HTR-8/SVneo (cell line): Measurements from ENCODE around the gene KLHL22.
"Not testable (repeated sequence)": the region's sequence is repeated elsewhere in the genome, so short reads cannot be mapped to it uniquely, and the experiment has no call there.

ENCODE experiments used
- DNase-seq: peaks from one replicate; pipeline ENCODE4 v3.0.0; 2011; ENCODE audit warnings: low spot score, mixed read lengths; ENCODE audit not compliant: insufficient read length
- FAIRE-seq: peaks from 2 replicates; lab custom pipeline; 2011; peaks lifted over from hg19 to GRCh38; lab: Jason Lieb, UNC

Gene KLHL22

DNA sequence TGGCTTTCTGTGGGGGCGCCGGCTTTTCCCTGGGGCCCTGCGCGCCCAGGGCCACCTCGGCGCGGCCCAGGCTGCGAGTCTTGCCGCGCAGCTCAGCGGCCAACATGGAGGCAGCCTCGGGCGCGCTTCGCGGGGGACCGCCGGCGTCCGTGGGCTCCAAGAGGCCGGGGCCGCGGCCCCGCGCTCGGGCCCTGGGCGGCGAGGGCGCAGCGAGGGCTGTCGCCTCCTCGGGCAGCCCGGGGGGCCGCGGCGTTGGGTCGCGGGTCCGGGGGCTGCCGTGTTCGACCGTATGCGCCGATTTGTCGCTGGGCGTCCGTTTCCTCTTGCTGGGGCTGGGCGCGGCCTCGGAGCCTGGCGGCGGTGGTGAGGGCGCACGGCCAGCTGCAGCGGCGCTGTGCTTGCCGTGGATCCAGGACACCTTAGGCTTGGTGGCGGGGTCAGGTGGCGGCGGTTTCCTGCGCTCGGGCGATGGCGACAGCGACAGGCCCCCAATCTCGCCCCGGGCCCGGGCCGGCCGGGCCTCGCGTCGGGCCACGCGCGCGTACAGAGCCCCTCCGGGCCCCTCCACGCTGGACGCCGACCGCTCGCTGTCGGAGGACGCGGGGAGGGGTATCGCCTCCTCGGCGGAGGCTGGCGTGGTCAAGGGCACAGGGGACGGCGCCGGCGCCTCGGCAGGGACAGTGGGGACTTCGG lies 69.9 kb downstream of the KLHL22 start:
- DNase-seq, result no peak

DNA sequence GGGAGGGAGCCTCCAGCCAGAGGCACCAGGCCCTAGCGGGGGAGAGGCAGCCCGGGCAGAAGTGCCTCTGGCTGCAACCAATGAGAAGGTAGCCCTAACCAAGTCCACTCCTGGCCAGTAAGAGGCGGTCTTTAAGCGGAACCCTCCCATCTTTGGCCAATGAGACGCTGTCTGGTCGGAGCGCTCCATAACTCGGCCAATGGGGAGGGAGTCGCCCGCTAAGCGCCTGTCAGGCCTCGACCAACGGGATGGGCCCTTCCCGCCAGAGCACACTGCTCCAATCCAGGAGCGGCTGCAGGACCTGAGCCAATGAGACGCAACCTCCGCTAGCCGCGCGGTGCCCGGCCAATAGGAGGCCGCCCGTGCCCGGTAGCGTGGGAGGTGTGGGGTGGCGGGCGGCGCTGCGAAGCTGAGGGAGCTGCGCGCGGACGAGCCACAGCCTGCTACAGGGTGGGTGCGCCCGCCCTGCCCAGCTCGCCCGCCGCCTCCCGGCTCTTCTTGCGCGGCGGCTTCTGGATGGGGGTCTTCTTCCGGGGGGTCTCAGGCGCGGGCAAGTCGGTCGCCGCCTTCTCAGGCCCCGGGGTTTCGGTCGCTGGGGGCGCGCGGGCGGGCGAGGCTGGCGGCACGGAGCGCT lies 70.5 kb downstream of the KLHL22 start:
- FAIRE-seq, result no peak
- DNase-seq, result no peak

More for the DNA sequence above, 69.9 kb downstream of the KLHL22 start:
- no peak for FAIRE-seq

DNA sequence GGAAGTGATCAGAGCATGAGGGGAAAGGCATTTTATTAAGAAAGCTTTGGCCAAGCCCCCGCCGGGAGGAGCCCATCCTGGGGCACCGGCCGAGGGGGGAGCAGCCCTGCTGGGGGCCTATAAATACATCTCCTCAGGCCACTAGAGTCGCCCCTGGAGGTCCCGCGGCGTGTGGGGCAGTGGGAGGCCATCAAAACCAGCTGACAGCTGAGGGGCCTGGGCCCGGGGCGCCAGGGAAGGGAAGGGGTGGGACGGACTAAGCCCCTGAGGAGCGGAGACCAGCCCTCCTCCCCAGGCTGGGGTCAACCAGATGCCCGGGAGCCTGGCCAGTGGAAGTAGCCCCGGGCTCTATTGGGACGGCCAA lies 71.0 kb downstream of the KLHL22 start:
- DNase-seq, result no peak
- no peak for FAIRE-seq

DNA sequence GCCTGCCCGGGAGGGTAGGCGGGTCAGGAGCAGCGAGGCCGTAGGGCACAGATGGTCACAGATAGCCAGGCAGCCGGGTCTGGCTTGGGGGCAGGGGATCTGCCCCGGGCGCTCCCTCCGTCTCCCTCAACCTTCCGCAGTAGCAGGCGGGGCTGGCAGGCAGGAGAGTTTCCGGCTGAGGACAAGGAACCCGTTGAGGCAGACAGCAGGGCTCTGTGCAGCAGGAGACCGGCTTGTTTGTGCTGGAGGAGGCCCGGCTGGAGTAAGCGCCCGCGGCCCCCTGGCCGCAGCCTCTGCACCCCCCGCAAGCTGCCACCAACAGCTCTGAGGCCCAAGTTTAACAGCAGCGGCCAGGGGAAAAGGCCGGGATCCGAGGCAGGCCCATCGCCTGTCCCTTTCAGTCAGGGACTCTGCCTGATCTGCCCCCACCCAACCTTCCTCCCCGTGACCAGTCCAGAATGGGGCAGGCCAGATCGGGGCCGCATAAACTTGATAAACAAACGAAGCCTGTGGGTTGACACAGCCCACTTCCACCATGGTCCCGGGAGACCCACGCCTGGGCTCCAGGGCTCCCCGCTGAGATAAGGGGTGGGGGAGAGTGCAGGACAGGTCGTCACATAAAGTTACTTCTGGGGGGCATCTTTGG lies 71.6 kb downstream of the KLHL22 start:
- DNase-seq, result no peak
- FAIRE-seq, result no peak

DNA sequence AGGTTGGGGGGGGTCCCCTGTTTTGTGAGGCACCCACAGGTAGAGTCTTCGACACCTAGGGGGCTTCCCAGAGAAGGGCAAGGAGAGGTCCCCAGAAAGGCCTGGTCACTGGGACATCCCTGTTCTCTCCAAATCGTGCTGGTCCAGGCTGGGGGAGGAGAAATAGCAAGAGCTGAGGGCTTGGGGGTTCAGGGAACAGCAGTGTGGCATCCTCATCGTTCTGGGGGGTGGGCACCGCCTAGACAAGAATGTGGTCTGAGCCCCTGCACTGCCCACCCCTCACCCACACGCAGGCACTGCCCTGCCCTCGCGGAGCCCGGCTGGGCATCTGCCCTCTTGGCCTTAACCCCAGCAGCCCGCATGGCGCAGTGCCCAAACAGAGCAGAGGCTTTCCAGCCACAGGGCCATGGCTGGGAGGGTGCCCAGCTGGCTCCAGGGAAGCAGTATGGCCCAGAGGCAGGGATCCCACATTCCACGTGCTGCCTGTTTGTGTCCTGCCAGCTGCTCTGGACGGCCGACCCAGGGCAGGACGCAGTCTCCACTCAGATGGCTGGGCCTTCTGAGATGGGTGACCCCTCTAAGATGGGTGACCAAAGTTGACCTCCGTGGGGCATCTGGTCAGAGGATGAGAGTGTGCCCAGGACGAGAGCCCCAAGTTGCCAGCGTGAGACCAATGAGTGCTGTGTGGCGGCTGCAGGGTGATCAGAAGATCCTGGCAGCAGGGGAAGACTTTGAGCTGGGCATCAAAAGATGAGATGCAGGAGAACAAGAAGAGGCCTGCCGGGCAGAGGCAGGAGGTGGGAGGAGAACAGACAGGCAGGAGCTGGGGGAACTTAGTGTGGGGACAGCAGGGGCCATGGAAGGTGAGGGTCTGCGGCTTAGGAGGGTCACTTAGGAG lies 72.3 kb downstream of the KLHL22 start:
- FAIRE-seq, result no peak
- no peak for DNase-seq

DNA sequence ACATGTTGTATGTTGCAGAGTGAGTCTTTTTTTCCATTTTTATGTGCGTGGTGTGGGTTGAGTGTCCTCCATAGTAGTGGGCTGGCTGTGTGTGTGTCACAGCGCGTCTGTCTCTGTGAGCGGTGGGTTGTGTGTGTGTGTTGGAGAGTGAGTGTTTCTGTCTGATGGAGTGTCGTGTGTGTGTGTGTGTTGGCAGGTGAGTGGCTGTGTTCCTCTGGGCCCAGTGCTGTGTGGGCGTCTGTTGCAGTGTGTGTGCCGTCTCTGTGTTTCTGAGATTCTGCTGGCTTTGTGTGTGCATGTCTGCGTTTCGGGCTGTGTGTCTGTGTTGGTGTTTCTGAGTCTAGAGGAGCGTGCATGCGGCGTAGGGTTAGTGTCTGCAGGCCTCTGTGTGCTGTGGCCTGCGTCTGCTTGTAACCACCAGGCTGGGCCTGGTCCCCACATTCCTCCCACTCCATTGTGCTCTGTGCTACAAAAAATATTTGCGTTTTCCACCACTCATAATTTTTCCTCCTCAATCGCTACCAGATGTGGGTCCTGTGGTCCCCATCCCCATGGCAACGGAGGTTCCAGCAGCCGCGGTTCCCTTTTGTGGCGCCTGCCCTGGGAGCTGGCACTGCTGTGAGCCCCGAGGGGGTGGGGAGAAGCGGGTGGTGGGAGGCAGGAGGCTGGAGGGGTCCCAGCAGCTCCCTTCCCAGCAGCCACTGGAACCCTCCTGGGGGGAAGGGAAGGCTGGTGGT lies 73.2 kb downstream of the KLHL22 start:
- no peak for DNase-seq
- FAIRE-seq, result peak; percentile 48

DNA sequence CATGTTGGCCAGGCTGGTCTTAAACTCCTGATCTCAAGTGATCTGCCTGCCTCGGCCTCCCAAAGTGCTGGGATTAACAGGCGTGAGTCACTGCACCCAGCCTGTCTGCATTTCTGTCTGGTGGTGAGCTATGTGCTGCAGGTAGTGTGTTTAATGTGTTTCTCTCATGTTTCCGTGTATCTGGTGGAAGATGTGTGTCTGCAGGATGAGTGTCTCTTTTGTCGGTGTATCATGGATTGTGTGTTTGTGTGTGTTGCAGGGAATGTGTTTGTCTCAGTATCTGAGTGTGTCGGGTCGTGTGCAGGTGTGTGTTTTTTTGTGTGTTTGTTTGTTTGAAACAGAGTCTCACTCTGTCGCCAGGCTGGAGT lies 74.1 kb downstream of the KLHL22 start:
- FAIRE-seq (no peak), DNase-seq (no peak)

DNA sequence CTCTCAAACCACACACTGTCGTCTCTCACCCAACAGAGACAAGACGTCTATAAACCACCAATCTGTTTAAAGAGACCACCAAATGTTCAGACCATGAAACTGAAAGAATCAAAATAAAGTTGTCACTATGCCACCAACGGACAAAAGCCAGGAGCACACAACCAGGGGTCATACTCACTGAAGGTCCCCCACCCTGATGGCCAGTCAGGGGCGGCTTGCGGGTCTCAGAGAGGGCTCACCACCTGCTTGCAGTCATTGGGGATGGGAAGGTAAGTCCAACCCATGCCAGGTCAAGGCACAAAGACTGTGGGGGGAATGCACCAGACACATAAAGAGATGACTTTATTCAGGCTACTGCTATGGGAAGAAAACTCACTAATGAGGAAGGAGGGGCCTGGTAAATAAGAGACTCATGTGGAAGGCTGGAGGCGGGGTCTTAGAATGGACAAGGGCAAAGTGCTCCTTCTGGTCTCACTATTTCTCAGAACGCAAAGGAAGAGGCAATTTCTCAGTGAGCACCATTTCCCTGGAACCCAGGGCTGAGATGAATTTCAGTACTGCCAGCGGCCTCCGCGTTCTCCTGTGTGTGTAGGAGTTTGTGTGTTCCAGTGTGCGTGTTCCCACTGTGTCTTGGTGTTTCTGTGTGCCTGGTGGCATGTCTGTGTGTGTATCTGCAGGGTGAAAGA lies 75.3 kb downstream of the KLHL22 start:
- FAIRE-seq (no peak), DNase-seq (no peak)

DNA sequence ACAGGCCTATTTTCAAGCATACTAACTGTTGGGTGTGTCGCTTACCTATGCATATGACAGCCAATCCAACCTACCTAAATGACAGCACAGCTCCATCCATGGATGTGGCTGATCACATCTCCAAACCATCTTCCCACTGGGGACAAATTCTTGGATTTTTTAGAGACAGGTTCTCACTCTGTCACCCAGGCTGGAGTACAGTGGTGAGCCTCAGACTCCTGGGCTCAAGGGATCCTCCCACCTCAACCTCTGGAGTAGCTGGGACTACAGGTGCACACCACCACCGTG lies 76.0 kb downstream of the KLHL22 start:
- DNase-seq (no peak), FAIRE-seq (no peak)

DNA sequence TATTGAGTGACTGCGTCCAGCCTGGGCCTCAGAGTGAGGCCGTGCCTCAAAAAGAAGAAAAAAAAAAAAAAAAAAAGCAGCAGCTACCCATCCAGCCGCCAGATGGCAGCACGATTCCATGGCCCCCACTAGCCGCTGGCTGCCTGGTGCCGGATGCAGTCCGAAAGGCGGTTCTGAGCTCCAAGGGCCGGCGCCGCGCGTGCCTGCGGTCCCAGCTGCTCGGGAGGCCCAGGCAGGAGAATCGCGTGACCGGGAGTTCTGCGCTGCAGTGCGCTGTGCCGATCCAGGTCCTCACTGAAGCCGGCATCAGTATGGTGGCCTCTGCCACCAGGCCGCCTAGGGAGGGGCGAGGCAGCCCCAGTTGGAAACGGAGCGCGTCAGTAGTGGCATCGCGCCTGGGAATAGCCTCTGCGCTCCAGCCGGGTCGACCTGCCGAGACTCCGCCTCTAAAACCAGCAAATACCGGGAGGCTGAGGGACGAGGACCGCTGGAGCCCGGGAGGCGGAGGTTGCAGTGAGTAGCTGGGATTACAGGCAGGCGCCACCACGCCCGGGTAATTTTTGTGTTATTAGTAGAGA lies 77.3 kb downstream of the KLHL22 start:
- peak; percentile 64 for FAIRE-seq
- DNase-seq, result peak; percentile 74

DNA sequence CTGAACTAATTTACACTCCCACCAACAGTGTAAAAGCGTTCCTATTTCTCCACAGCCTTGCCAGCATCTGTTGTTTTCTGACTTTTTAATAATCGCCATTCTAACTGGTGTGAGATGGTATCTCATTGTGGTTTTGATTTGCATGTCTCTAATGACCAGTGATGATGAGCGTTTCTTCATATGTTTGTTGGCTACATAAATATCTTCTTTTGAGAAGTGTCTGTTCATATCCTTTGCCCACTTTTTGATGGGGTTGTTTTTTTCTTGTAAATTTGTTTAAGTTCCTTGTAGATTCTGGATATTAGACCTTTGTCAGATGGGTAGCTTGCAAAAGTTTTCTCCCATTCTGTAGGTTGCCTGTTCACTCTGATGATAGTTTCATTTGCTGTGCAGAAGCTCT lies 79.9 kb downstream of the KLHL22 start:
- not testable (repeated sequence) for FAIRE-seq, DNase-seq

DNA sequence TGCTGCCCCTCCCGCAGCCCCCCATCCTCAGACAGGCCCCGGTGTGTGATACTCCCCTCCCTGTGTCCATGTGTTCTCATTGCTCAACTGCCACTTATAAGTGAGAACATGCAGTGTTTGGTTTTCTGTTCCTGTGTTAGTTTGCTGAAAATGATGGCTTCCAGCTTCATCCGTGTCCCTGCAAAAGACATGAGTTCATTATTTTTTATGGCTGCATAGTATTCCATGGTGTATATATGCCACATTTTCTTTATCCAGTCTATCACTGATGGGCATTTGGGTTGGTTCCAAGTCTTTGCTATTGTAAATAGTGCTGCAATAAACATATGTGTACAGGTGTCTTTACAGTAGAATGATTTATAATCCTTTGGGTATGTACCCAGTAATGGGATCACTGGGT lies 80.4 kb downstream of the KLHL22 start:
- not testable (repeated sequence) for DNase-seq

DNA sequence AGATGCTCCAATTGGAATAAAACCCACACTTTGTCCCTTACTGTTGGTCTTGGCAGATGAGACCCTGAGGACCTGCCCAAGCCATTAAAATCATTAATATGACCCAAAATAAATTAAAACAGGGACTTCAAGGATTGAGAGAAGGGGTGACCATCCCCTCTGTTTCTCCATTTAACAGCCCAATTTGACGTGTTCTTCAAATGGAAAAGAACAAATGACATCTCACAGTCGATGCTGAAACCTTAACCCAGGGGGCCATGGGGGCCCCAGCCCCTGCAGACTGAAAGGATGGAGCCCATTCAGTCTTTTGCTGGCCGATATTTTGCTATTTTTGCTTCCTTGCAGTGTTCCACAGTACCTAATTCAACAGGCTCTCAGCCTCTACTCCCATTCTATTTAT lies 81.1 kb downstream of the KLHL22 start:
- DNase-seq, result no peak
- FAIRE-seq, result no peak

More for the DNA sequence above, 80.4 kb downstream of the KLHL22 start:
- FAIRE-seq, result not testable (repeated sequence)

DNA sequence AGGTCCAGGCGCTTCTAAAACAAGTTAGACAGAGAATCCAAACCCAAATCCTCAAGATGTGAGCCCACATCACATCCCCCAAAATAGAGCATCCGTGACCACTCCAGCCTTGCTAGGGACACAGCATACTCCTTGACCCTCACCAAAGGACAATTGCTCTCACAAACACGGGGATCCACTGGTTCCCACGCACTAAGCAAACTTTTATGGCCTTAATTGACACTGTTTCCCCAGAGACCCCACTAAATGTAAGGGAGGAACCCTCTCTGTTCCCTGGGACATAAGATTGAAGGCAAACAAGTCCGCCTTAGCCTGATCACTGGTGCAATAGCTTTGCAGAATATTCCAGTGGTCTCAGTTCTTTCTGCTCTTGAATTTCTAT lies 81.5 kb downstream of the KLHL22 start:
- DNase-seq (no peak), FAIRE-seq (no peak)

DNA sequence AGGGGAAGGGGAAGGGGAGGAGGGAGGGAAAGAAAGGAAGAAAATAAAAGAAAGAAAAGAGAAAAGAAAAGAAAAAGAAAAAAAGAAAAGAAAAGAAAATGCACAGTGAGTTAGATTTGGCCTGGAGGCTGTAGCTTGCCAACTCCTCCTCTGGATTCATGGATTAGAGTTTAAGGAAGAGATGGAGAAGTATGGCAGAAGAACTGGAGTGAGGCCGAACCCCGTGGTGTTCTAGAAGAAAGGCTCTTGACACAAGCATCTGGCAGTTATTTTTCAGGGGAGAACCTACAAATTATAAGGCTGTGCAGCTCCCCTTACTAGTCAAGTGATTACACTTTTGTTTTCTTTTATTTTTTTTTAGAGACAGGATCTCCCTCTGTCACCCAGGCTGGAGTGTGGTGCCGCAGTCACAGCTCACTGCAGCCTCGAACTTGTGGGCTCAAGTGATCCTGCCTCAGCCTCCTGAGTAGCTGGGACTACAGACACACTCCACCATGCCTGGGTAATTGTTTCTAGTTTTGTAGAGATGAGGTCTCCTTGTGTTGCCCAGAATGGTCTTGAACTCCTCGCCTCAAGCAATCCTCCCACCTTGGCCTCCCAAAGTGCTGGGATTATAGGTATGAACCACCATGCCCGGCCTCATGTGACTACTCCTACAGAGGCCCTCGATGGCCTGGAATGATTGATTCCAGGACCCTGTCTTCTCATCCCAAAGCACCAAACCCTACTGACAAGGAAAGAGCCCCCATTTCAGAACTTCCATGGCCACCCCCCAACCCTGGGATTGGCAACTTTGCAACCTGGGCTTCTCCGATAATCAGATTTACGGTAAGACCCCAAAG lies 82.2 kb downstream of the KLHL22 start:
- FAIRE-seq (no peak), DNase-seq (no peak)

DNA sequence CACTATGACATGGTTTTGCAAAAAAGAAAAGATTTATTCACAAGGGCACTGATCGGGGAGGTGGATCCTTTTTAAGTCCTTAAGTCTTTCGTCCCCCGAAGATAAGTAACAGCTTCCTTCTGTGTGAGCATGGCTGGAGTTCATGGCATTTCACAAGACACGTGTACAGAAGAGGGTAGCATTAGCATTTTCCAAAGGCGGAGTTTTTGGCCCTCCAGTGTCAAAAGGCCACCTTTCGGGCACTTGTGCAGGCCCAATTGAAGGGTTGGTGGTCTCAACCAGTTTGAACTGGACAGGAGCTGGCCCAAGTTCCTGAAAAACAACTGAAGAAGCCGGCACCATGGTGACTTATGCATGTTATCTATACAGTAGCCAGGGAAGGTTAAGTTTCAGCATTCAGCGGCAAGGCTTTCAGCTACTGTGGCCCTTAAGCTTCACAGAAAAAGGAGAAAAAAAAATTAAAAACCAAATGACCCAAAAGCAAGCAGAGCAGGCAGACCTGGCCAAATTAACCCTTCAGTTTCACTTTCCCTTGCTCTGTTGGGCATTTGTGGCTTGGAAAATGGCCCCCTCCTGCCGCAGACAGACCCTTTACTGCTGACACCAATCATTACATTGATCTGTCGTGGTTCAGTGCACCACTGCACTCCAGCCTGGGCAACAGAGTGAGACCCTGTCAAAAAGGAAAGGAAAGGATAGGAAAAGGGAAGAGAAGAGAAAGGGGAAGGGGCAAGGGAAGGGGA lies 83.0 kb downstream of the KLHL22 start:
- FAIRE-seq (no peak), DNase-seq (no peak)

DNA sequence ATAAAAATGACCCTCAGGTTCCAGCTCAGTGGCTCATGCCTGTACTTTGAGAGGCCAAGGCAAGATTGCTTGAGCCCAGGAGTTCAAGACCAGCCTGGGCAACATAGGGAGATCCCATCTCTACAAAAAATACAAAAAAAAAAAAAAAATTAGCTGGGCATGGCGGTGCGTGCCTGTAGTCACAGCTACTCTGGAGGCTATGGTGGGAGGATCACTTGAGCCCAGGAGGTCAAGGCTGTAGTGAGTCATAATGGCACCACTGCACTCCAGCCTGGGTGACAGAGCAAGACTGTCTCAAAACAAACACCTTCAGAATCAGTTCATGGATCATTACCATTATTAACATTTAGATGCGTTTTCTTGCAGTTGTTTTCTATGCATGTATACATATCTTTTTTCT lies 86.2 kb downstream of the KLHL22 start:
- not testable (repeated sequence) for DNase-seq, FAIRE-seq

DNA sequence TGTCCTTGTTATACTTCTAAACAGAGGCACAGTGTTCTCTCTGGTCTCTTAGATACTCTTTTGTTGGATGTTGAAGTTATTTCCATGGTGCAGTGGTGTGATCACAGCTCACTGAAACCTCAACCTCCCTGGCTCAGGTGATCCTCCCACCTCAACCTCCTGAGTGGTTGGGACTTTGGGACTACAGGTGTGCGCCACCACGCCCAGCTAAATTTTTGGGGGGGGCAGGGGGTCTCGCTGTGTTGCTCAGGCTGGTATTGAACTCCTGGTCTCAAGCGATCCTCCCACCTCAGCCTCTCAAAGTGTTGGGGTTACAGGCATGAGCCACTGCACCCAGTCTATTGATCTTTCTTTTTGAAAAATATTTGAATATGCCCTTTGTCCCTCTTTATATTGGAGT lies 86.7 kb downstream of the KLHL22 start:
- FAIRE-seq (no peak), DNase-seq (no peak)
